NCI-H510A (cell line): ENCODE measurements around the gene HAX1.
"Not testable (repeated sequence)": the region's sequence is repeated elsewhere in the genome, so short reads cannot be mapped to it uniquely, and the experiment has no call there.

Source experiments
- DNase-seq: peaks from one replicate; lab custom pipeline; 2025; lab: John Stamatoyannopoulos, UW

HAX1 gene

GRCh38 chr1:154272217-154272998, at the start of gene HAX1:
TSS of gene HAX1 (plus strand) at chr1:154272629. CDS start at chr1:154272724, 95 bp downstream.
- peak; percentile 91 for DNase-seq

GRCh38 chr1:154222918-154223317, 49.5 kb upstream of the HAX1 start:
- DNase-seq = no peak

- no peak for DNase-seq
Measured at GRCh38 chr1:154223621-154224020, 48.8 kb upstream of the HAX1 start.

- DNase-seq = no peak
Measured at GRCh38 chr1:154225370-154225769, 47.1 kb upstream of the HAX1 start.

- DNase-seq = not testable (repeated sequence)
Measured at GRCh38 chr1:154231112-154231511, 41.3 kb upstream of the HAX1 start.

GRCh38 chr1:154233127-154233526, 39.3 kb upstream of the HAX1 start:
- DNase-seq = not testable (repeated sequence)

- no peak for DNase-seq
Measured at GRCh38 chr1:154236855-154237254, 35.6 kb upstream of the HAX1 start.

- no peak for DNase-seq
Measured at GRCh38 chr1:154237435-154237834, 35.0 kb upstream of the HAX1 start.

GRCh38 chr1:154237880-154238506, 34.4 kb upstream of the HAX1 start:
- no peak for DNase-seq

GRCh38 chr1:154239491-154239890, 32.9 kb upstream of the HAX1 start:
- no peak for DNase-seq

- no peak for DNase-seq
Measured at GRCh38 chr1:154240294-154240833, 32.1 kb upstream of the HAX1 start.

- no peak for DNase-seq
Measured at GRCh38 chr1:154241703-154242351, 30.6 kb upstream of the HAX1 start.

GRCh38 chr1:154253671-154254070, 18.8 kb upstream of the HAX1 start:
- DNase-seq = no peak

GRCh38 chr1:154256686-154257085, 15.7 kb upstream of the HAX1 start:
- no peak for DNase-seq

- DNase-seq = no peak
Measured at GRCh38 chr1:154258784-154259183, 13.6 kb upstream of the HAX1 start.

GRCh38 chr1:154260127-154260526, 12.3 kb upstream of the HAX1 start:
- DNase-seq = no peak

GRCh38 chr1:154263465-154264332, 8.7 kb upstream of the HAX1 start:
- no peak for DNase-seq

- no peak for DNase-seq
Measured at GRCh38 chr1:154264454-154264853, 8.0 kb upstream of the HAX1 start.

- DNase-seq = no peak
Measured at GRCh38 chr1:154265586-154265985, 6.8 kb upstream of the HAX1 start.

GRCh38 chr1:154270833-154271232, 1.6 kb upstream of the HAX1 start:
- DNase-seq = no peak

GRCh38 chr1:154272999-154273563, 652 bp downstream of the HAX1 start:
- DNase-seq = no peak
